Karpas-422 (cell line): ENCODE results near the gene MED12L. TPM values are rescaled to one million over a fixed set of nuclear protein-coding genes. Genes with fewer than 3 reads are reported as not detected.
"Not testable (repeated sequence)": the region's sequence is repeated elsewhere in the genome, so short reads cannot be mapped to it uniquely, and the experiment has no call there.

ENCODE experiments used
- DNase-seq: peaks from one replicate; pipeline ENCODE4 v3.0.0-alpha.2; 2015
- H2AFZ ChIP-seq: fragments of 200-600 bp; sonication (generic); 2 replicates; pipeline ENCODE4 v1.6.1; 2014; ENCODE audit warnings: antibody characterized with exemption, low read length, mixed read lengths
- H3K27ac ChIP-seq: fragments of 200-600 bp; sonication (generic); 2 replicates; pipeline ENCODE4 v1.5.1; 2014; ENCODE audit warnings: mild to moderate bottlenecking, low read length, moderate library complexity
- H3K27me3 ChIP-seq: fragments of 200-600 bp; sonication (generic); 2 replicates; pipeline ENCODE4 v1.6.1; 2014; ENCODE audit warnings: low read length, mixed read lengths
- H3K36me3 ChIP-seq: fragments of 200-600 bp; sonication (generic); 2 replicates; pipeline ENCODE4 v1.6.1; 2014; ENCODE audit warnings: low read length, mixed read lengths; ENCODE audit not compliant: insufficient read depth
- H3K4me1 ChIP-seq: fragments of 200-600 bp; sonication (generic); 2 replicates; pipeline ENCODE4 v1.6.1; 2014; ENCODE audit warnings: mild to moderate bottlenecking, low read length, mixed read lengths
- H3K4me2 ChIP-seq: fragments of 200-600 bp; sonication (generic); 2 replicates; pipeline ENCODE4 v1.6.1; 2014; ENCODE audit warnings: low read length, low read depth, mild to moderate bottlenecking; ENCODE audit not compliant: poor library complexity, severe bottlenecking
- H3K4me3 ChIP-seq: fragments of 200-600 bp; sonication (generic); 2 replicates; pipeline ENCODE4 v1.5.1; 2014; ENCODE audit warnings: mild to moderate bottlenecking, antibody characterized with exemption, low read length, mixed read lengths
- H3K79me2 ChIP-seq: fragments of 200-600 bp; sonication (generic); 2 replicates; pipeline ENCODE4 v1.6.1; 2014; ENCODE audit warnings: mild to moderate bottlenecking, low read length, mixed read lengths
- H3K9ac ChIP-seq: fragments of 200-600 bp; sonication (generic); 2 replicates; pipeline ENCODE4 v1.6.0; 2014; ENCODE audit warnings: low read length
- H3K9me2 ChIP-seq: fragments of 200-600 bp; sonication (generic), shearing (Covaris generic); replicated peaks from 2 replicates; pipeline ENCODE4 v1.6.0; 2014; ENCODE audit warnings: mild to moderate bottlenecking, low read length, moderate library complexity; ENCODE audit not compliant: insufficient read depth
- H3K9me3 ChIP-seq: fragments of 300-700, 200-600 bp; sonication (generic); 2 replicates; pipeline ENCODE4 v1.6.1; 2014; ENCODE audit warnings: low read length, mixed read lengths
- H4K20me1 ChIP-seq: fragments of 200-600 bp; sonication (generic); 2 replicates; pipeline ENCODE4 v1.6.1; 2014; ENCODE audit warnings: mild to moderate bottlenecking, antibody characterized with exemption, low read length, low read depth; ENCODE audit not compliant: insufficient read depth
- total RNA-seq: library from RNA; depleted of rRNA; stranded (reverse); fragments of >200 nt; shearing (Covaris generic); gene quantifications from 2 replicates; pipeline ENCODE4 v1.2.3, GENCODE V29; 2014; ENCODE audit warnings: low replicate concordance

MED12L gene
- total RNA-seq, 1 experiment from 2014 or later, result 2.4 TPM

- Histone ChIP-seq H3K9me2 (no peaks in the 10 kb centered on the region), H3K9ac (no peak overlapping the region), H2AFZ (no peak overlapping the region), H4K20me1 (no peaks in the 10 kb centered on the region), H3K79me2 (no peaks in the 10 kb centered on the region), H3K27me3 (no peaks in the 10 kb centered on the region), H3K4me1 (no peaks in the 10 kb centered on the region), H3K27ac (no peak overlapping the region), H3K36me3 (no peaks in the 10 kb centered on the region), H3K9me3 (no peaks in the 10 kb centered on the region), H3K4me3 (no peak overlapping the region), H3K4me2 (no peak overlapping the region)
- no peak for DNase-seq
These were observed 139.8 kb downstream of the MED12L start for GRCh38 chr3:151225040-151225975.

- Histone ChIP-seq H3K27ac (no peak overlapping the region), H3K36me3 (no peaks in the 10 kb centered on the region), H2AFZ (no peak overlapping the region), H3K4me2 (no peak overlapping the region), H3K4me1 (no peaks in the 10 kb centered on the region), H3K4me3 (no peak overlapping the region), H3K27me3 (no peaks in the 10 kb centered on the region; the same call in 1 of the 2 replicates), H4K20me1 (no peaks in the 10 kb centered on the region), H3K9ac (no peak overlapping the region), H3K79me2 (no peaks in the 10 kb centered on the region), H3K9me3 (no peaks in the 10 kb centered on the region), H3K9me2 (no peaks in the 10 kb centered on the region)
- no peak for DNase-seq
These were observed 140.7 kb downstream of the MED12L start for GRCh38 chr3:151226088-151226563.

- Histone ChIP-seq H3K9ac (no peak overlapping the region), H3K4me1 (no peaks in the 10 kb centered on the region), H3K79me2 (no peaks in the 10 kb centered on the region), H2AFZ (no peak overlapping the region), H3K27me3 (no peaks in the 10 kb centered on the region; the same call in 1 of the 2 replicates), H3K27ac (no peak overlapping the region), H4K20me1 (no peaks in the 10 kb centered on the region), H3K36me3 (no peaks in the 10 kb centered on the region), H3K9me3 (no peaks in the 10 kb centered on the region), H3K4me3 (no peak overlapping the region), H3K4me2 (no peak overlapping the region), H3K9me2 (no peaks in the 10 kb centered on the region)
- DNase-seq, result no peak
These were observed 141.4 kb downstream of the MED12L start for GRCh38 chr3:151226825-151227224.

GRCh38 chr3:151227266-151227806 is 141.9 kb downstream of the MED12L start:
- Histone ChIP-seq H3K9ac (no peak overlapping the region), H3K4me2 (peak overlapping the region; percentile 25), H3K4me3 (no peak overlapping the region), H3K27ac (no peak overlapping the region), H3K27me3 (no peaks in the 10 kb centered on the region; the same call in 1 of the 2 replicates), H3K36me3 (no peaks in the 10 kb centered on the region), H3K79me2 (no peaks in the 10 kb centered on the region), H4K20me1 (no peaks in the 10 kb centered on the region), H3K4me1 (no peaks in the 10 kb centered on the region), H2AFZ (no peak overlapping the region), H3K9me2 (no peaks in the 10 kb centered on the region), H3K9me3 (no peaks in the 10 kb centered on the region)
- DNase-seq, result no peak

- H3K9ac ChIP-seq, result no peak overlapping the region
- no peaks in the 10 kb centered on the region for H3K4me1 ChIP-seq
- no peaks in the 10 kb centered on the region for H4K20me1 ChIP-seq
- no peak overlapping the region for H2AFZ ChIP-seq
- H3K79me2 ChIP-seq, result no peaks in the 10 kb centered on the region
- no peaks in the 10 kb centered on the region for H3K9me3 ChIP-seq
- H3K27me3 ChIP-seq, result no peaks in the 10 kb centered on the region; the same call in 1 of the 2 replicates
- H3K4me3 ChIP-seq, result no peak overlapping the region
- H3K9me2 ChIP-seq, result no peaks in the 10 kb centered on the region
- peak overlapping the region; percentile 25 for H3K4me2 ChIP-seq
- DNase-seq, result peak; percentile 89
- H3K36me3 ChIP-seq, result no peaks in the 10 kb centered on the region
- H3K27ac ChIP-seq, result no peak overlapping the region
These were observed 142.6 kb downstream of the MED12L start for GRCh38 chr3:151227807-151228665.

GRCh38 chr3:151228666-151229040 is 143.2 kb downstream of the MED12L start:
- no peak for DNase-seq
- no peaks in the 10 kb centered on the region for H3K9me2 ChIP-seq
- no peaks in the 10 kb centered on the region for H4K20me1 ChIP-seq
- H3K27ac ChIP-seq, result no peak overlapping the region
- H3K27me3 ChIP-seq, result no peaks in the 10 kb centered on the region; the same call in 1 of the 2 replicates
- no peaks in the 10 kb centered on the region for H3K4me1 ChIP-seq
- H3K9ac ChIP-seq, result no peak overlapping the region
- no peaks in the 10 kb centered on the region for H3K9me3 ChIP-seq
- H3K4me3 ChIP-seq, result no peak overlapping the region
- no peaks in the 10 kb centered on the region for H3K79me2 ChIP-seq
- H3K36me3 ChIP-seq, result no peaks in the 10 kb centered on the region
- no peak overlapping the region for H2AFZ ChIP-seq
- no peak overlapping the region for H3K4me2 ChIP-seq

GRCh38 chr3:151230646-151231045 is 145.2 kb downstream of the MED12L start:
- Histone ChIP-seq H2AFZ (no peak overlapping the region), H3K9ac (no peak overlapping the region), H4K20me1 (no peaks in the 10 kb centered on the region), H3K79me2 (no peaks in the 10 kb centered on the region), H3K36me3 (no peaks in the 10 kb centered on the region), H3K4me3 (no peak overlapping the region), H3K9me3 (no peaks in the 10 kb centered on the region), H3K4me1 (no peaks in the 10 kb centered on the region), H3K27me3 (no peaks in the 10 kb centered on the region; the same call in 1 of the 2 replicates), H3K27ac (no peak overlapping the region), H3K4me2 (no peak overlapping the region), H3K9me2 (no peaks in the 10 kb centered on the region)
- no peak for DNase-seq

GRCh38 chr3:151232403-151232802 is 146.9 kb downstream of the MED12L start:
- H3K9me2 ChIP-seq, DNase-seq, H3K36me3 ChIP-seq, H2AFZ ChIP-seq, H3K79me2 ChIP-seq, H3K27me3 ChIP-seq, H3K27ac ChIP-seq, H3K4me2 ChIP-seq, H4K20me1 ChIP-seq, H3K4me3 ChIP-seq, H3K9me3 ChIP-seq, H3K4me1 ChIP-seq, H3K9ac ChIP-seq: not testable (repeated sequence)
